OCI-LY1 (cell line): ENCODE data around the gene TAAR6.

ENCODE experiments used
- H2AFZ ChIP-seq: fragments of 200-600 bp; sonication (generic), shearing (Covaris generic); 2 replicates; pipeline ENCODE4 v1.6.0; 2014; ENCODE audit warnings: antibody characterized with exemption, mild to moderate bottlenecking, low read length
- H3F3A ChIP-seq: fragments of 200-600 bp; sonication (generic), shearing (Covaris generic); 2 replicates; pipeline ENCODE4 v1.6.0; 2014; ENCODE audit warnings: mild to moderate bottlenecking, antibody characterized with exemption, low read length, moderate library complexity; ENCODE audit not compliant: insufficient read depth
- H3K27ac ChIP-seq: fragments of 200-600 bp; sonication (generic); 2 replicates; pipeline ENCODE4 v1.5.1; 2014; ENCODE audit warnings: low read length, mixed run types, mild to moderate bottlenecking, low read depth; ENCODE audit not compliant: poor library complexity, severe bottlenecking
- H3K27me3 ChIP-seq: fragments of 200-600 bp; sonication (generic); 2 replicates; pipeline ENCODE4 v1.6.0; 2014; ENCODE audit warnings: antibody characterized with exemption, mild to moderate bottlenecking, low read length, moderate library complexity; ENCODE audit not compliant: insufficient read depth
- H3K36me3 ChIP-seq: fragments of 200-600 bp; sonication (generic); 2 replicates; pipeline ENCODE4 v1.6.1; 2014; ENCODE audit warnings: mild to moderate bottlenecking, antibody characterized with exemption, low read length, moderate library complexity, mixed read lengths; ENCODE audit not compliant: insufficient read depth
- H3K4me1 ChIP-seq: fragments of 200-600 bp; sonication (generic); 2 replicates; pipeline ENCODE4 v1.5.1; 2014; ENCODE audit warnings: mild to moderate bottlenecking, low read length, moderate library complexity; ENCODE audit not compliant: insufficient read depth, severe bottlenecking
- H3K4me2 ChIP-seq: fragments of 200-600 bp; sonication (generic), shearing (Covaris generic); 2 replicates; pipeline ENCODE4 v1.6.1; 2014; ENCODE audit warnings: low read length
- H3K4me3 ChIP-seq: fragments of 200-600 bp; sonication (generic); 2 replicates; pipeline ENCODE4 v1.5.1; 2014; ENCODE audit warnings: low read length, low read depth, mild to moderate bottlenecking, mixed read lengths; ENCODE audit not compliant: poor library complexity, severe bottlenecking
- H3K79me2 ChIP-seq: fragments of 200-600 bp; shearing (Covaris generic); 2 replicates; pipeline ENCODE4 v1.6.1; 2016; ENCODE audit warnings: mixed run types, low read length, mixed read lengths; ENCODE audit not compliant: insufficient read depth
- H3K9ac ChIP-seq: fragments of 200-600 bp; sonication (generic), shearing (Covaris generic); 2 replicates; pipeline ENCODE4 v1.6.1; 2014; ENCODE audit warnings: mild to moderate bottlenecking, low read length, mixed read lengths
- H3K9me2 ChIP-seq: fragments of 200-600 bp; sonication (generic), shearing (Covaris generic); 2 replicates; pipeline ENCODE4 v1.6.1; 2014; ENCODE audit warnings: low read depth, mild to moderate bottlenecking, low read length, mixed read lengths
- H3K9me3 ChIP-seq: fragments of 200-600 bp; shearing (Covaris generic); 2 replicates; pipeline ENCODE4 v1.6.1; 2014; ENCODE audit warnings: low read length, mixed read lengths
- H4K20me1 ChIP-seq: fragments of 200-600 bp; sonication (generic), shearing (Covaris generic); 2 replicates; pipeline ENCODE4 v1.6.0; 2016; ENCODE audit warnings: mild to moderate bottlenecking, low read length; ENCODE audit not compliant: insufficient read depth
- CTCF ChIP-seq: fragments of 200-600 bp; sonication (generic), shearing (Covaris generic); IDR thresholded peaks from 2 replicates; pipeline ENCODE4 v1.5.1; 2017; ENCODE audit warnings: mild to moderate bottlenecking, antibody characterized with exemption, low read length, moderate library complexity, mixed read lengths
- EZH2 ChIP-seq: fragments of 200-600 bp; sonication (generic), shearing (Covaris generic); IDR thresholded peaks from 2 replicates; pipeline ENCODE4 v1.8.0; 2017; ENCODE audit warnings: borderline replicate concordance, mixed run types, mild to moderate bottlenecking, antibody characterized with exemption, low read length, moderate library complexity, mixed read lengths

TAAR6 gene

GRCh38 chr6:132590362-132590761, 20.2 kb downstream of the TAAR6 start:
- Histone ChIP-seq H3K9me3 (no peaks in the 10 kb centered on the region), H3K79me2 (no peaks in the 10 kb centered on the region), H3K9me2 (no peaks in the 10 kb centered on the region), H3K4me1 (no peaks in the 10 kb centered on the region), H3K27ac (no peak overlapping the region), H2AFZ (no peak overlapping the region), H3K4me2 (no peak overlapping the region), H3K36me3 (no peaks in the 10 kb centered on the region), H3K4me3 (no peak overlapping the region), H3K9ac (no peak overlapping the region), H4K20me1 (no peaks in the 10 kb centered on the region), H3K27me3 (no peaks in the 10 kb centered on the region), H3F3A (no peaks in the 10 kb centered on the region)
- TF ChIP-seq EZH2, result no peak
- TF ChIP-seq CTCF, result no peak

DNA sequence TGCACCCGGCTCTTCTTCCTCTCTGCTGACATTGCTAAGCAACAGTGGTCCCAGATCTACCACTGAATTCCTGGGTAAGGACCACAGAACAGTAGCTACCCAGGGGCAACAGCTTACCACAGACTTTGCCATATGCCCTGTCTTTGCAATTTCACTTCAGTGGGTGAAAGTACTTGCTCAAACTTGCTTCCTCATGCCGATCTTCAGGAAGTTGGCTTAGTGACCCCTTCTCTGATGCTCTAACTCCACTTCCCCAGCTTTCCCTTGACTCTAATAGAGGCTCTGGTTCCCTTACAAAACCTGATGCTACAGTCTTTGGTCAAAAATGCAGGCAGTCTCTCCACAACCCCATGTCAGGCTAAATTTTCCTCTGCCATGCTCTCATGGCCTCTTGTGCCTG, 22.7 kb downstream of the TAAR6 start:
- H3K4me1 ChIP-seq, result no peaks in the 10 kb centered on the region
- H3K36me3 ChIP-seq, result no peaks in the 10 kb centered on the region
- no peak overlapping the region for H3K4me2 ChIP-seq
- H3K9ac ChIP-seq, result no peak overlapping the region
- no peaks in the 10 kb centered on the region for H3K27me3 ChIP-seq
- no peaks in the 10 kb centered on the region for H3F3A ChIP-seq
- no peak overlapping the region for H2AFZ ChIP-seq
- H3K9me3 ChIP-seq, result no peaks in the 10 kb centered on the region
- no peaks in the 10 kb centered on the region for H3K79me2 ChIP-seq
- no peak for TF ChIP-seq EZH2
- TF ChIP-seq CTCF, result no peak
- H3K4me3 ChIP-seq, result no peak overlapping the region
- H3K27ac ChIP-seq, result no peak overlapping the region
- no peaks in the 10 kb centered on the region for H4K20me1 ChIP-seq
- H3K9me2 ChIP-seq, result no peaks in the 10 kb centered on the region

DNA sequence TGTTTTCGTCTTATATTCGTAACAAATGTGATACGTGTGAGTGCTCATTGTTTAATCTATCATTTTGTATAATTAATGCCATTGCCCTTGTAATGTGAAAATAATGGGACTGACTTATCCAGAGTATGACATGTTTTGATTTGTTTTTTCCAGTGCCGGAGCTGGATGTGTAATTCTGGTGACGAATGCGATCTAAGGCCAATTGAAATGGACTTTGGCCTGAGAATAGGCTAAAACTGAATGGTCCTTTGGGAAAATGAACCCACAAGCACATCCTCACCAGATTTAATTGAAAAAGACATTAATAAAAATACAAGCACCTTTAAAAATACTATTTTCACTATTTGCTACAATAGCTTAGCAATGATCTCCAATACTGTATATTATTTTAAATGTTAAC, 26.1 kb downstream of the TAAR6 start:
- Histone ChIP-seq H3K36me3 (no peaks in the 10 kb centered on the region), H3F3A (no peaks in the 10 kb centered on the region), H3K9me2 (no peaks in the 10 kb centered on the region), H3K79me2 (no peaks in the 10 kb centered on the region), H3K4me1 (no peaks in the 10 kb centered on the region), H3K9ac (no peak overlapping the region), H3K27me3 (no peaks in the 10 kb centered on the region), H3K4me3 (no peak overlapping the region), H4K20me1 (no peaks in the 10 kb centered on the region), H2AFZ (no peak overlapping the region), H3K4me2 (no peak overlapping the region), H3K9me3 (no peaks in the 10 kb centered on the region), H3K27ac (no peak overlapping the region)
- TF ChIP-seq CTCF, result no peak
- TF ChIP-seq EZH2, result no peak
